Motor neuron (in vitro differentiated cells): Measurements from ENCODE around the gene ATP5PO. TPM values are rescaled to one million over a fixed set of nuclear protein-coding genes. Genes with fewer than 3 reads are reported as not detected.
A peak's percentile ranks its signal among the peaks of the same experiment; 100 is the strongest.
"Not testable (repeated sequence)": the region's sequence is repeated elsewhere in the genome, so short reads cannot be mapped to it uniquely, and the experiment has no call there.

Experiments
- ATAC-seq, 8 experiments: fragments of 200-7000 bp; cut with Tn5 transposase; replicated peaks in 6 of 8; 2 replicates each; pipeline ENCODE4 v1.8.0; 2021; ENCODE audit warnings: mild to moderate bottlenecking in 8 of 8, moderate library complexity in 8 of 8
- H3K27ac ChIP-seq, 2 donors: fragments of 250-450 bp; sonication (Bioruptor Pico); 2 replicates each; pipeline ENCODE4 v1.9.0; 2021; ENCODE audit warnings: antibody characterized with exemption in 2 of 2, mild to moderate bottlenecking in 2 of 2, moderate library complexity in 1 of 2
- H3K4me1 ChIP-seq, 2 donors: fragments of 250-450 bp; sonication (Bioruptor Pico); replicated peaks in 1 of 2; 2 replicates each; pipeline ENCODE4 v1.6.1; 2021; ENCODE audit warnings: antibody characterized with exemption in 2 of 2, mild to moderate bottlenecking in 2 of 2, moderate library complexity in 1 of 2
- H3K4me3 ChIP-seq, 5 donors: fragments of 250-450 bp; sonication (Bioruptor Pico); 2 replicates each; pipeline ENCODE4 v1.9.0; 2021; ENCODE audit warnings: antibody characterized with exemption in 5 of 5, mild to moderate bottlenecking in 5 of 5, moderate library complexity in 4 of 5
- WGBS, 10 experiments: fragments of 450-650 bp; shearing (Covaris generic); methylation state at CpG; one replicate each; pipeline ENCODE4 v1.0.0; 2022; 5-methylcytosine and 5-hydroxymethylcytosine counted together
- in situ Hi-C, 9 experiments: fragments of 400-800 bp; cut with MboI; loops; one replicate each; pipeline ENCODE4 v1.15.0; 2021; ENCODE audit warnings: low sequenced_read_pairs in 9 of 9, low pct_unique_long_range_greater_than_20kb in 2 of 9; ENCODE audit not compliant: unreplicated experiment in 9 of 9
- total RNA-seq, 8 experiments: library from RNA; unstranded; fragments of 300-600 nt; gene quantifications; 2 replicates each; pipeline versions ENCODE4 v1.2.3 to v1.2.4, GENCODE V29; 2022

Gene ATP5PO
- total RNA-seq, 8 experiments from 2014 or later, result 237 to 347 (median 278) TPM

DNA sequence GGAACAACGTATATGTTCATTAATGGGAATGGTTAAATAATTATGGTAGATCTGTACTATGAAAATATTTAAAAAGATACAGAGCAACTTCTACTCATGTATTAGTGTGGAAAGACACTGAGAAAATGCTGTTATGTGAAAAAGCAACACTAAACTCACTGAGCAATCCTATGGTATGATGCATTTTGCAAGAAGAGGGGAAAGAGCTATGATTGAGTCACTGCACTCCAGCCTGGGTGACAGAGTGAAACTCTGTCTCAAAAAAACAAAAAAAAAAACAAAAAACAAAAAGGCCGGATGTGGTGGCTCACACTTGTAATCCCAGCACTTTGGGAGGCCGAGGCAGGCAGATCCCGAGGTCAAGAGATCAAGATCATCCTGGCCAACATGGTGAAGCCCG lies 44.4 kb downstream of the ATP5PO start:
- Histone ChIP-seq H3K4me3 (no peak overlapping the region), H3K27ac (no peak overlapping the region), H3K4me1 (peaks cover 0 to 2% of the 10 kb centered on the region in 2 donors)
- 61 to 100% (median 89%) methylated on average over 1 to 5 of the region's 5 CpGs; no CpG with 5 or more reads in 2 of the 10 experiments for WGBS, 10 experiments
- no peak for ATAC-seq
- in situ Hi-C loops, result no loop called here

DNA sequence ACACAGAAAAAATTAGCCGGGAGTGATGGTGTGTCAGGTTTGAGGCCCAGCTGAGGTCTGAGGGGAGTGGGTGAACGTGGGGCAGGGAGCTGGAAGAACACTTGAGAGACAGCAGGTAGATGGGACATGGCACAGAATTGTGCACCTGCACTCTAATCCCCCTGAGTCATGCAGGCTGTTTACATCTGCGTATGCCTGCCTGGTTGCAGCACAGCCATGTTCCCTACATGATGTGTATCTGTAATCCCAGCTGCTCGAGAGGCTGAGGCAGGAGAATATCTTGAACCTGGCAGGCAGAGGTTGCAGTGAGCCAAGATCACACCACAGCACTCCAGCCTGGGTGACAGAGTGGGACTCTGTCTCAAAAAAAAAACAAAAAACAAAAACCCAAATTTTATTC lies 44.8 kb downstream of the ATP5PO start:
- in situ Hi-C loops, result no loop called here
- Histone ChIP-seq H3K4me1 (peaks cover 0 to 2% of the 10 kb centered on the region in 2 donors), H3K4me3 (no peak overlapping the region), H3K27ac (no peak overlapping the region)
- no peak for ATAC-seq
- WGBS, 10 experiments, result 50 to 100% (median 77%) methylated on average over 1 to 4 of the region's 4 CpGs; no CpG with 5 or more reads in 1 of the 10 experiments

DNA sequence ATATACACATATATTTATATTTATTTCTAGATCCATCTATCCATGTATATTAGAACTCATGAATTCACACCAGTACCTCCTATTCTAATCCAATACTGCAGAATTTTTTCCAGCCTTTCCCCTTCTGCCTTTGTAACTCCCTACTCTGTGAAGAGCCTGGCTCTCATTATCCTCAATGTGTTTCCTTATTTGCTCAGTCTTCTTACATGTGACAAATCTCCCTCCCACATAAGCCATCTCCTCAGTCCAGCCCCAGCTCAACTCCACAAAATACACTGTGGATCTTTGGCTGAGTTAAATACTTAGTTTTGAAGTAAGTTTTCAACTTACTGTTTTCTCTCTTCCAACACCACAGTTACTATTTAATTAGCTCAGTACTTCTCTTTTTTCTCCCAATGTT lies 45.7 kb downstream of the ATP5PO start:
- H3K4me3 ChIP-seq, result no peak overlapping the region
- in situ Hi-C loops, result no loop called here
- peaks cover 0 to 2% of the 10 kb centered on the region in 2 donors for H3K4me1 ChIP-seq
- peak in 3 of 8 experiments; percentile 37 to 71 (median 67) for ATAC-seq
- H3K27ac ChIP-seq, result no peak overlapping the region

DNA sequence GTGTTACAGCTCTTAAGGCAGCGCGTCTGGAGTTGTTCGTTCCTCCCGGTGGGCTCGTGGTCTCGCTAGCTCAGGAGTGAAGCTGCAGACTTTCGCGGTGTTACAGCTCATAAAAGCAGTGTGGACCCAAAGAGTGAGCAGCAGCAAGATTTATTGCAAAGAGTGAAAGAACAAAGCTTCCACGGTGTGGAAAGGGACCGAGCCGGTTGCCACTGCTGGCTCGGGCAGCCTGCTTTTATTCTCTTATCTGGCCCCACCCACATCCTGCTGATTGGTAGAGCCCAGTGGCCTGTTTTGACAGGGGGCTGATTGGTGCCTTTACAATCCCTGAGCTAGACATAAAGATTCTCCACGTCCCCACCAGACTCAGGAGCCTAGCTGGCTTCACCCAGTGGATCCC lies 47.7 kb downstream of the ATP5PO start:
- H3K27ac ChIP-seq, ATAC-seq, in situ Hi-C loops, H3K4me3 ChIP-seq, H3K4me1 ChIP-seq: not testable (repeated sequence)
- 40 to 80% (median 79%) methylated on average over 1 to 8 of the region's 13 CpGs; no CpG with 5 or more reads in 7 of the 10 experiments for WGBS, 10 experiments

DNA sequence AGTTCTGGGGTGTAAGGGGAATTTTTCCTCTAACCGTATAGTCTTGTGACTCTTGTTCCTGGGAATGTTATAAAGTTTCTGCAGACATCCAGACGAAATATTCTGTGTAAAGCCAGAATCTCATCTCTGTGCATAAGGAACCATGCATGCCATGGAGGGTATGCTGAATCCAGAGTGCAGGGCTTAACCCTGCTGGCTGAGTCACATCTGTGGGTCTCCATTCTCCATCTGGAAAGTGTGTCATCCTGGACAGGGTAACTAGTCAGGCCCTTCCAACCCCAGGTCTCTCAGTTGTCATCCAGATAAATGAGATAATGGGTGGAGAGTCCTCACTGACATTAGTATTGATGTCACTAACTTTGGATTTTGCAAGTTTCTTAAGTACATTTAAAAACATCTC lies 48.8 kb downstream of the ATP5PO start:
- 0 to 100% (median 100%) methylated on average over 1 to 2 of the region's 2 CpGs; no CpG with 5 or more reads in 7 of the 10 experiments for WGBS, 10 experiments
- peak in 2 of 8 experiments; percentile 90 to 96 for ATAC-seq
- in situ Hi-C loops, result no loop called here

DNA sequence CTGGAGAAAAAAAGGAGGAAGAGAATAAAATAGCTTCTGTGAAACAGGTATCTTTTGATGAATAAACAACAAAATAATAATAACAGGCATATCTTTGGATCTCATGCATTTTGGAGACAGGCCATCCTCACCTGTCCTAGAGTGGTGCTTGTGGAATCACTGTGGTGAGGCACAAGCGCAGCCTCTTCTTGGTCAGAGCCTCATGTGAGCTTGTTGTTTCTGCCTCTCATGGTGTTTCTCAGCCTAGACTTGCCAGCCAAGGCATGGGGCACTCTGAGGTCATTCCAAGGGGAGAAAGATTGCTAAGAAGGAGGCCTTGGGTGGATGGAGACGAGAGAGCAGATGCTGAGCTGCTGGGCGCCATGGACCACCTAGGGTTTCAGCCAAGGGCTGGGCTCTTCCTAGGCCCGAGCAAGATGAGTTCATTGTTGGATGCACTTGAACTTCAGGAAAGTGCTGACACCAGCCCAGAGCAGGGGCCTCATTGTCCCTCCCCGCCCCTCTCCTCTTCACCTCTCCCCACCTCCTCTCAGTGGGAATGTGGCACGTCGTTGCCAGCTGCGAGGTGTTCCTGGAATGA lies 49.5 kb downstream of the ATP5PO start:
- no peak for ATAC-seq
- no peak overlapping the region for H3K27ac ChIP-seq
- no peak overlapping the region for H3K4me3 ChIP-seq
- in situ Hi-C loops, result no loop called here
- WGBS, 10 experiments, result 67 to 100% (median 80%) methylated on average over 1 to 4 of the region's 8 CpGs; no CpG with 5 or more reads in 5 of the 10 experiments
- H3K4me1 ChIP-seq, result peaks cover 0 to 2% of the 10 kb centered on the region in 2 donors

More for the DNA sequence above, 48.8 kb downstream of the ATP5PO start:
- H3K4me3 ChIP-seq, result no peak overlapping the region
- peaks cover 0 to 2% of the 10 kb centered on the region in 2 donors for H3K4me1 ChIP-seq
- no peak overlapping the region for H3K27ac ChIP-seq

DNA sequence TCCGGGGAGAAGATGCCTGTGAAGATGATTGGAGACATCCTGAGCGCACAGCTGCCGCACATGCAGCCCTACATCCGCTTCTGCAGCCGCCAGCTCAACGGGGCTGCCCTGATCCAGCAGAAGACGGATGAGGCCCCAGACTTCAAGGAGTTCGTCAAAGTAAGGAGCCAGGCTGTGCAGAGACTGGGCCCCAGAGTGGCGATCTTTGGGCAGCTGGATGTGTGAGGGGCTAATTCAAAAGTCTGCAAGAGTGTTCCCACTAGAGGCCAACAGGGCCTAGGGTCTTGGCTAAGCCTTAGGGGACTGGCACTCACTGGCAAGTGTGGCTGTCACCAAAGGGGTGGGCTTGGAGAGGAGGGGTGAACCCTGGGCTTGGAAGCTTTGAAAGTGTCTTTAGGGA lies 50.4 kb downstream of the ATP5PO start:
- 60 to 100% (median 90%) methylated on average over 1 to 8 of the region's 9 CpGs; no CpG with 5 or more reads in 4 of the 10 experiments for WGBS, 10 experiments
- Histone ChIP-seq H3K4me3 (no peak overlapping the region), H3K27ac (no peak overlapping the region), H3K4me1 (peaks cover 0 to 2% of the 10 kb centered on the region in 2 donors)
- ATAC-seq, result no peak
- in situ Hi-C loops, result no loop called here

DNA sequence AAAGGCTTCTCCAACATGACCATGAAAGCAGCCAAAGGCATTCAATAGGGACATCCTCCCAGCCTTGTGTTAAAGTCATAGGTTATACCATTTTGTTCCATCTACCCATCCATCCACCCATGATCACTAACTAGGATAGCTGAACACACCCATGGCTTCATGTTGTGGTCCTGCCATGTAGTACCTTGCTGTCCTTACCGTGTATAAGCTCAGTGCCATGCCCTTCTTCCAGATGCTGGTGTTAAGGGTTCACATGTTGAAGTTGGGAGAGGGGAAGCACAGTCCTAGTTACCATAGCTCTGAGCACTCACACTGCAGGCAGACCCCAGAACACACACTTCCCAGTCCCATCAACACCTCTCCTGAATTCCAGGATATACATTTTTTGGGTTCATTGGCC lies 51.5 kb downstream of the ATP5PO start:
- 78 to 83% methylated on average over 1 of the region's 1 CpG; no CpG with 5 or more reads in 8 of the 10 experiments for WGBS, 10 experiments
- Histone ChIP-seq H3K4me3 (no peak overlapping the region), H3K4me1 (peaks cover 0 to 2% of the 10 kb centered on the region in 2 donors), H3K27ac (no peak overlapping the region)
- in situ Hi-C loops, result no loop called here
- no peak for ATAC-seq

DNA sequence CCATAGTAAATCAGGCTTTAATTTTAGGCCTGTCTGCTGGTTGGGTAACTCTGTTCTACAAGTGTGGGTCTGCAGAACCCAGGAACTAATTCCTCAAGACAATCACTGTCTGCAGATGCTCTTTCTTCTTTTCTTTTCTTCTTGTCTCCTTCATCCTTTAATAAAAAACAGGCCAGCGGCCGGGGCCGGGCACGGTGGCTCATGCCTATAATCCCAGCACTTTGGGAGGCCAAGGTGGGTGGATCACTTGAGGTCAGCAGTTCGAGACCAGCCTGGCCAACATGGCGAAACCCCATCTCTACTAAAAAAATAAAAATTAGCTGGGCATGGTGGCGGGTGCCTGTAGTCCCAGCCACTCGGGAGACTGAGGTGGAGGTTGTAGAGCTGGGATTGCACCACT lies 52.4 kb downstream of the ATP5PO start:
- WGBS, 10 experiments, result 53 to 100% (median 93%) methylated on average over 1 to 8 of the region's 8 CpGs; no CpG with 5 or more reads in 2 of the 10 experiments
- H3K27ac ChIP-seq, in situ Hi-C loops, H3K4me3 ChIP-seq, H3K4me1 ChIP-seq, ATAC-seq: not testable (repeated sequence)

DNA sequence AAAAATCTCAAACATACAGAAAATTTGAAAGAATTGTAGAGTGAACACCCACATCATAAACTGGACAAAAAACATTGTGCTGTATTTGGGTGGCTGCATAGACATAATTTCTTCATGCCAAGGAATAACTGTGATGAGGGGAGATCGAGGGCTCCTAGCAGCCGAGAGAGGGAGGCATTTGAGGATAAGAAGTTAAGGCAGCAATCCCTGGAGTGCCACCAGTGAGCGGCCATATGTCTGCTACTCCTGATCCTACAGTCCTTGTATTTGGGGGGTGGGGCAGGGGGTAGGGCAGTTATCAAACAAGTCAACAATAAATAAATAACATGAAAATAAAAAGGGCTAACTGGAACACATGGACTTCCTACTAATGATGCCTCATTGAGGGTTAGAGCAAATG lies 54.5 kb downstream of the ATP5PO start:
- 69 to 100% (median 91%) methylated on average over 1 to 3 of the region's 3 CpGs; no CpG with 5 or more reads in 1 of the 10 experiments for WGBS, 10 experiments
- in situ Hi-C loops, result no loop called here
- Histone ChIP-seq H3K4me3 (no peak overlapping the region), H3K4me1 (no peaks in the 10 kb centered on the region), H3K27ac (no peak overlapping the region)
- no peak for ATAC-seq

DNA sequence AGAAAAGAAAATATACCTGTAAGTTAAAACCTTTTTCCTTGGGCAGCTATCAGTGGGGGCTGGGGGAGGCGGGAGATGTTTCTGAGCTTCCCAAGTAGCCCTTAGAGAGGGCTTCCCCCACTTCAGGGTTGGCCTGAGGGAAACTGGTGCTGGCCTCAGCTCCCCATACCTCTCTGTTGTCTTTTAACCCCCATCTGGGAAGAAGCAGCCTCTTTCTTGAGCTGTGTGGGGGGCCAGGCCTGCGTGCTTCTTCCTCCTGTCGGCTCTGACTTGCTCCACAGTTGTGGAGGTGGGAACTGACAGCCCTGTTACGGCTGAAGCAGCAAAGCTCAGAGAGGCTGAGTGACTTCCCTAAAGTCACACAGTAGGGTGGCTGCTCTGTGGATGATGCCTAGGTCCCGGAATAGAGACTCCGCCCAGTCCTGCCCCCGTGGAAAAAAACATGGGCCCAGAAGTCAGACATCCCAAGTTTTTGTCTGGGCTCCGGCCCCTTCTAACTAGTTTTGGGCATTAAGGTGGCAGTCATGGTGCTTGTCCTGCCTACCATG lies 55.2 kb downstream of the ATP5PO start:
- WGBS, 10 experiments, result 79 to 100% (median 95%) methylated on average over 1 to 5 of the region's 8 CpGs; no CpG with 5 or more reads in 3 of the 10 experiments
- Histone ChIP-seq H3K27ac (no peak overlapping the region), H3K4me1 (no peaks in the 10 kb centered on the region), H3K4me3 (no peak overlapping the region)
- in situ Hi-C loops, result no loop called here
- ATAC-seq, result no peak

DNA sequence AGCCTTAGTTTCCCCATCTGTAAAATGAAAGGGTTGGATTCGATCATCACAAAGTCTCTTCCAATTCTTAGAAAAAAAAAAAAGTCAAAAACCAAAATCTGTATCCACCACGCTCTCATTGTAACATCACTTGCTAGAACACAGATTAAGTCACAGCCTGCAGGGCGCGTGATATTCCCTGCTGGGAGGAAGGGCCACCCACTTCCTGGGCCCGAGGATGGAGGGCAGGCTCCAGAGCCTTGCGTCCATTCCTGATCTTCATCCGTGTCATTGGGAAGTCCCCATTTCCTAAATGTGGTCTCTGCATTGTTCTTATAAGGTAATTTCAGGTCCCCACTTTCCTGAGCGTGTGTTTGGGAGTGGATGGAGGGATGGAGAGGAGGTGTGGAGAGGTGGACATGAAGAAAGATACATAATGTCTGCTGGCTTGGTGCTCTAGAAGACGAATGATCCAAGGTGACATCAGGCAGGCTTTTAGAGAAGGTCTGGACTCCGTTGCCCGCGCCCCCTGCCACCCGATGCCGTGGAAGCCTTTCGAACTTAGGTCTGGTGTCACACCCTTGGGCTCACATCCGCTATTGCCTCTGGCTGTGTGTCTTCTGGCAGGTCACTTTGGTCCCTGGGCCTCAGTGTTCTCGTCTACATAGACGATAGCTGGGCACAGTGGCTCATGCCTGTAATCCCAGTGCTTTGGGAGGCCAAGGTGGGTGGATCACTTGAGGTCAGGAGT lies 56.1 kb downstream of the ATP5PO start:
- H3K4me3 ChIP-seq, result no peak overlapping the region
- in situ Hi-C loops, result no loop called here
- ATAC-seq, result no peak
- no peaks in the 10 kb centered on the region for H3K4me1 ChIP-seq
- WGBS, 10 experiments, result 50 to 100% (median 93%) methylated on average over 1 to 12 of the region's 18 CpGs; no CpG with 5 or more reads in 1 of the 10 experiments
- no peak overlapping the region for H3K27ac ChIP-seq

DNA sequence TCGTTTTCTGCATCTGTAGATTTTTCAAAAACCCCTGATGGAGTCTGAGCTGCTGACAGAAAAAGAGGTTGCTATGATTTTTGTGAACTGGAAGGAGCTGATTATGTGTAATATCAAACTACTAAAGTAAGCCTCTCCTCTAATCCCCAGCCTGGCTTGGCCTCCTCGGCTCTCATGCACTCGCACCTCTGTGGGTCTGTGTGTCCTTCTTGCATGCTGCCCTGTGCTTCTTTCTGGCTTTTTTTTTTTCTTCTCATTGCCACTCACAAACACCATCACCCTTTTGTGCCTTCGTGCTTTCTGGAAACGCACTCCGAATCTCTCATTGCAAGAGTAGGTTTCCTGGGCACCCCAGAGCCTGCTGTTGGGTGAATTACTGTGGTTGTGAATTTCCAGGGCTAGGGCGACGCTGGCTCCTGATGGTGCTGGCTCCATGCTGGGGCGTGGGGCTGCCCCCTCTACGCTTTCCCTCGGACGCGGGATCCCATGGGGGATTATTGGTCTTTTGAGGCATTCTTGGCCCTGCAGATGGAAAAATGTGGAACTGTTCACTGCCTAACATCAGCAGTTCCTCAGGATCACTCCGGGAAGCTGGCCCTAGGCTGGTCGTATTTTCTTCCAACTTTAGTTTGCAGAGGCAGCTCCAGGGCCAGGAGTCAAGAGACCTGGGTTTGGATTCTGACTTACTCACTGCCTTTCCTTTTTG lies 56.8 kb downstream of the ATP5PO start:
- Histone ChIP-seq H3K4me1 (no peaks in the 10 kb centered on the region), H3K4me3 (no peak overlapping the region), H3K27ac (no peak overlapping the region)
- no peak for ATAC-seq
- in situ Hi-C loops, result no loop called here
- WGBS, 10 experiments, result 33 to 100% (median 62%) methylated on average over 1 to 8 of the region's 15 CpGs; no CpG with 5 or more reads in 2 of the 10 experiments
